GM12801 (cell line): ENCODE measurements around the gene RENBP.

ENCODE experiments used
- CTCF ChIP-seq: IDR thresholded peaks from one replicate; pipeline ENCODE4 v1.5.1; 2011; ENCODE audit warnings: control low read depth; ENCODE audit not compliant: insufficient read length; ENCODE audit errors: extremely low read depth

The RENBP gene

GRCh38 chrX:153934148-153934761, 10.2 kb downstream of the RENBP start:
- no peak for TF ChIP-seq CTCF

DNA sequence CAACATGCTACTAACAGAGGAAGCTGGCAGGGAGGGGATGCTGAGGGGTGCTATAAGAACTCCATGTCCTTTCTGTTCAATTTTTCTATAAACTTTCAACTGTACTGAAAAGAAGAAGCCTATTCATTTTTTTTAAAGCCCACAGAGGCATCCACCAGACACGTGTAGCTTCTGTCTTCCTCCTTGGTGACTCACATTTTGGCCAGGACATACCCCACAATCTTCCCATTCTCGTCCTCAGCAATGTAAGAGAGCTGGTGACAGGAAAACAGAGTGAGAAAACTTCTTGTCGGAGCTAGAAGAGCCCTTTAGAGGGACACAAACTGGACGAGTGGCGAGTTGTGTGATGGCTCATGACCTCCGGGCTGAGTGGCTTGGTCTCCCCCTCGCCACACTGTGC, 10.7 kb downstream of the RENBP start:
- no peak for TF ChIP-seq CTCF

DNA sequence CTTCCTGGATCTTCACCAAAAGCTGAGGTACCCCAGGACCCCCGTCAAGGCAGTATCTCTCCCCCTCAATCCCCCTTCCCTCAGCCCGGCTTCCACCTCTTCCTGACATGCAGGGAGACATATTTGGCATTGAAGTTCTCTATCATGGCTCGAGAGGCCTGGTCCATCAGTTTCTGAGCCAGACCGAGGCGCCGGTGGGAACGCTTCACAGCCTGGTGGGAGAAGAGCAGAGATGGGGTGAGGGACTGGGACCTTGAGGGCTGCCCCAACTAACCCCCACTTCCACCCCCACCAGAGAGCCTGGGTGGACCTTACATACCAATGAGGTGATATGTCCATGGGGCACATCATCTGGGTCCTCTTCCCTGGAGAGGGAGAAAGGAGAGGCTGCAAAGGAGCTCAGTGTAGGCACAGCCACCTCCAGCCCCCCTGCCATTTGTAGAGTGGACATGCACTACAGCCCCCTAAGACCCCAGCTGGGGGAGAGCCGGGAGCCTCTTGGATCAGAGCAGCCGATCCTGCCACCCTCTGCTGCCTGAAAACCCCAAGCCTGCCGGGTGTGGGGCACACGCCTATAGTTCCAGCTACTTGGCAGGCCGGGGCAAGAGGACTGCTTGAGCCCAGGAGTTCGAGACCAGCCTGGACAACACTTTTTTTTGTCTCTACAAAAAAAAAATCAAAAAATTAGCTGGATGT, 12.1 kb downstream of the RENBP start:
- TF ChIP-seq CTCF = no peak

- no peak for TF ChIP-seq CTCF
Observed at GRCh38 chrX:153931748-153932147, 12.7 kb downstream of the RENBP start.

- TF ChIP-seq CTCF = no peak
Observed at GRCh38 chrX:153931151-153931550, 13.3 kb downstream of the RENBP start.

DNA sequence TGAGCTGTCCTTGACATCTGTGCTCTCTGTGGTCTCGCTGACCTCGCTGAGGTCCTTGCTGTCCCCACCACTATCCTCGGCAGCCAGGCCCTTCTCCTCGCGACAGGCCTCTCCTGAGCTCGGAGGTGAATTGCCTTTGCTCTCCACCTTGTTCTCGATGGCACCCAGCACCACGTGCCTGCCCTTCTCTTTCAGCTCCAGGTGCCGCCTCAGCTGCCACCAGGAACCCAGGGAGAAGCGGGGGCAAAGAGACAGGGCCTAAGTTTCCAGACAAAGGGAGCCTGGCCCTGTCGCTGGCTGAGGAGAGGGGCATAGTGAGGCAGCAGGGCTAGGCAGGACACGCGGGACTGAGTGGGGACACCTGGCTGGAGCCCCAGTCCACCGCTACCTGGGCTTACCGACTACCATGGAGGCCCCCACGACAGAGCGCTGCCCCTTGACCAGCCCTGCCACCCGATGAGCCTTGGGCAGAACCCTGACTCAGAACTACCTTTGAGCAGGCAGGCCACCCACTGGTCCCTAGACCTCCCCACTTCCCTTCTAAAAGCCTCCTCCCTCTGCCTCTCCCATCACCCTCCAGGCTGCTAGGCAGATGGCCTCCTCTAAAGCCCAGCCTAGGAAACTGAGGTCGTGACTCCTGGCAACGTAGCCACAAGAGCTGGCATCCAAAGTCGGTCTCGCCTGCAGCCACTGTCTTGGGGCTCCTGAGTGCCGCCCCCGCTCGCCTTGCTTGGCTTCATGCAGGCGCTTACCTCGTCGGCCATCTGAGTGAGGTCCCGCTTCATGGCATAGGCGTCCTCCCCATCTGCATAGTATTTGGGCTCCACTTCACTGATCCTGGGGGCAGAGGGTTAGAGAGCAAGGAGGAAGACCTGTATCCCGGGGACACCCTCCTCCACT, 14.2 kb downstream of the RENBP start:
- TF ChIP-seq CTCF = no peak

GRCh38 chrX:153929576-153929975, 14.9 kb downstream of the RENBP start:
- no peak for TF ChIP-seq CTCF
